CD4-positive, alpha-beta T cell treated with Interleukin-6 at 100 ng/mL for 8 hours (primary cell): ENCODE data around the gene ARRB1.
A peak's percentile ranks its signal among the peaks of the same experiment; 100 is the strongest.
"Not testable (repeated sequence)": the region's sequence is repeated elsewhere in the genome, so short reads cannot be mapped to it uniquely, and the experiment has no call there.

Experiments used
- DNase-seq: peaks from one replicate; pipeline ENCODE4 v3.0.0-alpha.2; 2020; ENCODE audit warnings: mixed read lengths, low spot score

Gene ARRB1

GRCh38 chr11:75298976-75299260, 52.5 kb downstream of the ARRB1 start:
- no peak for DNase-seq

DNA sequence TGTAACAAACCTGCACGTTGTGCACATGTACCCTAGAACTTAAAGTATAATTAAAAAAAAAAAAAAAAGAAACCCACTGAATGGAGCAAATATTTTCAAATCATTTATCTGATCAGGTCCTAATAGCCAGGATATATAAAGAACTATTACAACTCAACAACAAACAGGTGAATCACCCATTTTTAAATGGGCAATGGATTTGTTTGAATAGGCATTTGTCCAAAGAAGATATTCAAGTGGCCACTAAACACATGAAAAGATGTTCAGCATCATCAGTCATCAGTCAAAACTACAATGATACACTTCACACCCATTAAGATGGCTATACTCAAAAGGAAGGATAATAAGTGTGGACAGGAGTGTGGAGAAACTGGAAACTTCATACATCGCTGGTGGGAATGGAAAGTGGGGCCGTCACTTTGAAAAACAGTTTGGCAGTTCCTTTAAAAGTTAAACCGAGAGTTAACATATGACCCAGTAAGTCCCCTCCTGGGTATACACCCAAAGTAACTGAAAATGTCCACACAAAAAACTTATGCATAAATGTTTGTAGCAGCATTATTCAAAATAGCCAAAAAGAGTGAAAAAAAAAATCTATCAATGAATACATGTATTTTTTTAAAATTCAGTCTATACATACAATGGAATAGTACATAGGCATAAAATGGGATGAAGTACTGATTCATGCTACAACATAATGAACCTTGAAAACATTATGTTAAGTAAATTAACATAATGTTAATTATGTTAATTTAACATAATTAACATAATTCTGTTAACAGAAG, 53.1 kb downstream of the ARRB1 start:
- no peak for DNase-seq

GRCh38 chr11:75293903-75294302, 57.6 kb downstream of the ARRB1 start:
- no peak for DNase-seq

GRCh38 chr11:75292943-75293342, 58.5 kb downstream of the ARRB1 start:
- no peak for DNase-seq

GRCh38 chr11:75291741-75292140, 59.7 kb downstream of the ARRB1 start:
- DNase-seq = no peak

GRCh38 chr11:75289919-75290318, 61.5 kb downstream of the ARRB1 start:
- DNase-seq = no peak

GRCh38 chr11:75289511-75289760, 62.0 kb downstream of the ARRB1 start:
- DNase-seq = no peak

GRCh38 chr11:75287579-75287978, 63.9 kb downstream of the ARRB1 start:
- no peak for DNase-seq

DNA sequence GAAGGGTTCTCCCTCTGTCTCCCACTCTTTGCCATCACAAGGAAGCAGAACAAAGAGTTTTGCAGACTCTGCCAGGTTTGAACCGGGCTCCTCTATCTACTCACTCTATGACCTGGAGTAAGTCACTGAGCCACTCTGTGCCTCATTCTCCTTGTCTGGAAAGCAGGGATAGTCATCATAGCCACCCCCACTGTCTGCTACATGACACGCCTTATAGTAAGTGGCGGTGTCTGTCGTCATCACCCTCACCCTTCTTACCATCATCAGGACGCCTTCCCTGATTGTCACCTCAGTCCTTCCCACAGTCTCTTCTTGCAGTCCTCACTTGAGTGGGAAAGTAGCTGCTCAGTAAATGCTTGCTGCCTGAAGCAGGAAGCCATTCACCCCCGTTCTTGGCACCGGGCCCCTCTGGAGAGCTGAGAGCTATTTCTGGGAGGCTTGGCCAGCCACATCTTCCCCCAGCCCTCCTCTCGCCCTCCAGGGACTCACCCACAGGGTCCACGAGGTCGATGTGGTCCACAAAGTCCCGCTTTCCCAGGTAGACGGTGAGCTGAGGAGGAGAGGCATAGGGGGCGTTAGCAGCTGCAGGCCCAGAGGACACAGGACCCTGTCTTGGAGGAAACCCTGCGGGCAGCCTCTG, 64.5 kb downstream of the ARRB1 start:
- DNase-seq = no peak

- no peak for DNase-seq
Observed at GRCh38 chr11:75285776-75286360, 65.6 kb downstream of the ARRB1 start.

DNA sequence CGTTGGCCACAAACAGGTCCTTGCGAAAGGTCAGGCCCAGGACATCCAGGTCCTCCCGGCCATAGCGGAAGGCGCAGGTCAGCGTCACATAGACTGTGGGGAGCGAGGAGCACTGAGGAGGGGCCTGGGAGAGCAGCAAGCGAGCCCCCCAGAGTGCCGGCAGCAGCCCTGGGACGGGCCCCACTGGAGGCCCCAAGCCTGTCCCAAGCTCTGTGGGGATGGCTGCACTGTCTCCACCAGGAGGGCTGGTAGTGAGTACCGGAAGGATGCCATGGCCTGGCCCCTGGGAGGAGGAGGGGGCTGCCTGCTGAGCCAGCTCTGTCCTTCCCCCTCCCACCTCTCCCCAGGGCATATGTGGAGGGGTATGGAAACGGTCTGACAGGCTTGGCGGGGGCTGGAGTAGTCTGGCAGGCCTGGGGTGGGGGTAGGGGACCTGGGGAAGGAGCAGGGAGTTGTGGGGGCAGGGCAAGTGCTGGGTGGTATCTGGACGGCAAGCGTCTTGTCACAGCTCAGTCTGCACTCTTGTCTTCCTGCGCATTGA, 68.0 kb downstream of the ARRB1 start:
- DNase-seq = no peak

DNA sequence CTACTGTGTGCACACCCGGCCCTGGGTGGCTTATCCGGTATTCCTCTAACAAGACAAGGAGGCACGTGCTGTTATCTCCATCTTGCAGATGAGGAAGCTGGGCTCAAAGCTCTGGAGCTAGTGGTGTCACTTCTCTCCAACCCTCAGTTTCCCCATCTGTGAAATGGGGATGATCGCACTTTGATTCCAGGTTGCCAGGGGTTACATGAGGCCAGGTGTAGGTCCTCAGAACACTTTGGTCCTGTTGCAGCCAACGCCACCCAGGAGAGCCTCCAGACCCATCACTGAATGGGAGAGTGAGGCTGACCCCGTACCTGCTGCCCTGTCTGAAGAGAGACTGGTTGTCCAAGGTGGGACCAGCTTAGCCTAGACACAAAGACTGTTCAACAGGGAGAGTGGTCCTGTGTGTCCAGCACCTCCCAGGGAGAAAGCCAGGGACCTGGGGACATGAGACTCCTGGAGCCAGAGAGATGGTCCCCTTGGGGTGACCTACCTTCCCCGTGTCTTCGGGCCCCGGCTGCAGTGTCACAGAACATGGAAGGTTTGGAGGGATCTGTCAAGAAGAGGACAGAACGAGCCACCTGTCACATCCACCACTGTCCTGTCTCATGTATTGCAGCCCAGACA, 69.9 kb downstream of the ARRB1 start:
- no peak for DNase-seq

- no peak for DNase-seq
Observed at GRCh38 chr11:75280770-75281468, 70.5 kb downstream of the ARRB1 start.

DNA sequence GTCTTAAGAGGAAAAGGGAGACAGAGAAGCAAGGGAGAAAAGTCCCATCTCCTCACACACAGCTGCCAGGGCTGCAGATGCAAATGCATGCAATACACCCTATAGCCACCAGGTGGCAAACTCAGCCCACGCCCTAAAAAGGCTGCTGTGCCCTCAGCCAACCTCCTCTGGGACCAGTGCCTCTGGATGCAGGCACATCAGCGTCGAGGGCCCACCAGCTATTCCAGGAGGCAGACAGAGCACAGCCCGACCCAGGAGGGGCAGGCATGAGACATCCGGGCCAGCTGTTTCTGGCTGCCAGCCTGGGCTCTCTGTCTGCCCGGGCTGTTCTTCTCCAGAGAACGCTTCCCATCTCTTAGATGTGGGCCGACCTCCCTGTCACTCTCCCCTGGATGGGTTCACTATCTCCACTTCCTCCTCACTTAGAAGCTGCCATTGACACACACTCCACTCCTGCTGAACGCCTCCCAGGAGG, 71.2 kb downstream of the ARRB1 start:
- peak; percentile 80 for DNase-seq

DNA sequence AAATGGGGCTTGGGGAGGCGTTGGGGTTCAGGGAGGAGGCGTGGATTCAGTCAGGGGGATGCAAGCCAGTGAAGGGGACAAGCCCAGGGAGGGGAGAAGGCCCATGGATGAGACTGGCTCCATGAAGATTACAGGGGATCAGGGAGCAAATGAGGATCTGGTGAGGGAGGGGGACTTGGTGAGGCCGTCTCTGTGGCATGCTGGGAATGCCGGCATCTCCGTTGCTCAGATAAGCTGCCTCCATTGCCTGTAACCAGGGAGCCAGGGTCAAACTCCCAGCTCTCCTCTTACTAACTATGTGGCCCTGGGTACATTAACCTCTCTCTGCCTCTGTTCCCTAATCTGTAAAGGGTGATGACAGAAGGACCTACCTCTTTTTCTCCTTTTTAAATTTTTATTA, 72.2 kb downstream of the ARRB1 start:
- DNase-seq = no peak

DNA sequence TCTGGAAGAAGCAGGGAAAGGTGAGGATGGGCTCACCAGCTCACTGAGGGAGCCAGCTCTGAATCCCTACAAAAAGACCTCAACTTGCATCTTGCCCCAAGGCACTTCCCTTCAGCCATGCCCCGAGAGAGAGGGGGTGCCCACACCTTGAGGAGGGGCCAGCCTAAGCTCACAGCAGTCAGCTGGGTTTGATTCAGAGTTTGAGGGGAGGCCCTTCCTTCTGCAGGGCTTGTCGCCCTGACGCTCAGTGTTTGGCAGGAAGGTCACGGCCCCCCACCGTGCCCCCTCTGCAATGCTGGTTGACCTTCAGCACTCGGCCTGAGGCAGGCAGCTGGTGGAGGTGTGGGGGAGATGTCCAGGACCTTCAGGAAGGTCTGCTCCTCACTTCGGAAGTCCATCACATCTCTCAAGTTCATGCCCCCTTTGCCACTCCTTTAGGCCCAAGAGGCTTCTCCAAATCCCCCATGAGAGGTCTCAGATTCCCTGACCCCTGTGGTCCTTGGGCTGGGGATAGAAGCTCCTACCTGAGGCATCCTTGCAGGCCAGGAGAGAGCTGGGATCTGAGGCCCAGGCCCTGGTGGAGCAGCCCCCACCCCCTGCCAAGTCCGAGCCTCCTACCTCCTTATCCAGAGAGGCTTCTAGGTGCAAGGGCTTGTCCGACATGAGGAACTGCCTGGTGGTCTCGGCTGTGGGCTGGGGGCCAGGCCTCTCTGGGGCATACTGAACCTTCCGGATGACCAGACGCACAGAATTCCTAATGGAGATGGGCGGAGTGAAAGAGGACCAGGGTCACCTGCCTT, 73.3 kb downstream of the ARRB1 start:
- no peak for DNase-seq

DNA sequence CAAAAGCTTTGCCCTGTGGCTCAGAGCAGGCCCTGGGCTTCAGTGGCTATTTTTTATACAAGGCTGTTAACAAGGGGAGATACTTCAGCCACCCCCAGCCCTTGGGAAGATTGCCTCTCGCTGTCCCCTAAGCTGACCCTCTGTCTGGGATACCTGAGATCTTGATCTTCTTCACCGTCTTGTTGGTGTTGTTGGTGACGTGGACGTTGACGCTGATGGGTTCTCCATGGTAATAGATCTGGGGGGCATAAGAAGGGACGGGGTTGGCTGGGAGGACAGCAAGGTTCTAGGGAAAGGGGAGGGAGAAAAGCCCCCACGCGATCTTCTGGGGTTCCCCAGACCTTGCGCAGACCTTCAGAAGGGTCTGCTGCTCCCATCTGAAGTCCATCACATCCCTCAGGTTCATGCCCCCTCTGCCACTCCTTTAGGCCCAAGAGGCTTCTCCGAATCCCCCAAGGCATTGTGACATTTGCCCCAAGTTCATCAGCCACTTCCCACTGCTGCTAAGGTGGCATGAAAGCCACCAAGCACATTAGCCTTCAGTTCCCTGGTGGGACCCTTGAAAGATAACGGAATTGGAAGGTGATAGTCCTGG, 74.2 kb downstream of the ARRB1 start:
- DNase-seq = no peak

- DNase-seq = no peak
Observed at GRCh38 chr11:75276686-75277085, 74.8 kb downstream of the ARRB1 start.

DNA sequence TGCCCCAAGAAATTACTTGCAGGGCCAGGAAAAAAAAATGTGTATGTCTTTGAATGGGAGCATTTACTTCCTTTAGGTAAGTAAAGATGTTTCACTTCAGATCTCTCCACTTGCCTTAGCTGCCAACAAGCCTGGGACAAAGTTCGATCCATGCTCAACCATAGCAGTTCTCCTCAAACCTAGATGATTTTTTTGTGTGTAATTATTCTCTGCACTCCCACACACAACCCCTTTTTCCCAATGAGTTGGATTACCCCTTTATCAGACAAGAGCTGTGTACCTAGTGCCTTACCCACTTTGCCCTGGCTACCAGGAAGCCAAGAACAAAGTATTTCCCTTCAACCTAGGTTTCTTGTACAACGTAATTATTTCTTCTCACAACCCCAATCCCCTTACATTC, 75.3 kb downstream of the ARRB1 start:
- no peak for DNase-seq

- peak; percentile 92 for DNase-seq
Observed at GRCh38 chr11:75275581-75275980, 75.9 kb downstream of the ARRB1 start.

- DNase-seq = not testable (repeated sequence)
Observed at GRCh38 chr11:75274716-75275115, 76.7 kb downstream of the ARRB1 start.
